Spleen (tissue), 11 donors: ENCODE results near the gene MTPN. TPM values are rescaled to one million over a fixed set of nuclear protein-coding genes. Genes with fewer than 3 reads are reported as not detected.

Experiments
- DNase-seq: peaks from one replicate; pipeline ENCODE4 v3.0.0-alpha.2; 2020
- H3K27ac ChIP-seq, 8 donors: fragments of 200-600 bp; sonication (generic) in 7 of 8; 1 replicate in 4 of 8; 2 replicates in 4 of 8; pipeline versions ENCODE4 v1.5.0 to v1.8.0; 2016 to 2021; ENCODE audit warnings: inconsistent platforms in 4 of 8, mild to moderate bottlenecking in 4 of 8, moderate library complexity in 1 of 8
- H3K27me3 ChIP-seq, 7 donors: fragments of 200-600 bp; sonication (generic) in 6 of 7; replicated peaks in 1 of 7; 1 replicate in 4 of 7; 2 replicates in 3 of 7; pipeline versions ENCODE4 v1.5.0 to v1.8.0; 2016 to 2021; ENCODE audit warnings: inconsistent platforms in 3 of 7, mild to moderate bottlenecking in 1 of 7
- H3K36me3 ChIP-seq, 6 donors: fragments of 200-600 bp; sonication (generic) in 5 of 6; 1 replicate in 4 of 6; 2 replicates in 2 of 6; pipeline versions ENCODE4 v1.5.0 to v1.8.0; 2016 to 2021; ENCODE audit warnings: inconsistent platforms in 2 of 6
- H3K4me1 ChIP-seq, 6 donors: fragments of 200-600 bp; sonication (generic) in 5 of 6; 1 replicate in 3 of 6; 2 replicates in 3 of 6; pipeline versions ENCODE4 v1.5.0 to v1.8.0; 2016 to 2021; ENCODE audit warnings: inconsistent platforms in 3 of 6
- H3K4me3 ChIP-seq, 8 donors: fragments of 200-600 bp; sonication (generic) in 7 of 8; 1 replicate in 4 of 8; 2 replicates in 4 of 8; pipeline versions ENCODE4 v1.5.0 to v1.8.0; 2016 to 2021; ENCODE audit warnings: inconsistent platforms in 4 of 8, mild to moderate bottlenecking in 4 of 8, moderate library complexity in 2 of 8
- H3K9me3 ChIP-seq, 8 donors: fragments of 200-600 bp; sonication (generic) in 7 of 8; 1 replicate in 4 of 8; 2 replicates in 4 of 8; pipeline versions ENCODE4 v1.5.0 to v1.8.0; 2016 to 2021; ENCODE audit warnings: inconsistent platforms in 4 of 8
- POLR2A ChIP-seq, 3 donors: fragments of 450-650 bp; IDR thresholded peaks; one replicate each; pipeline ENCODE4 v1.5.1; 2017; ENCODE audit warnings: antibody characterized with exemption in 3 of 3, mild to moderate bottlenecking in 1 of 3
- POLR2AphosphoS5 ChIP-seq, 3 donors: sonication (generic); formaldehyde crosslinking; IDR thresholded peaks; one replicate each; pipeline ENCODE4 v1.5.1; 2017; ENCODE audit warnings: antibody characterized with exemption in 3 of 3
- WGBS, 5 donors: extraction: QIAGEN DNeasy Blood & Tissue Kit in 3 of 5; methylation state at CpG; one replicate each; pipeline versions ENCODE4 v1.1.5 to v1.1.7; 2013 to 2018; 5-methylcytosine and 5-hydroxymethylcytosine counted together
- intact Hi-C: fragments of 100-400 bp; cut with DNase I; formaldehyde crosslinking; loops from one replicate; pipeline ENCODE4 v1.15.0; 2023; ENCODE audit warnings: low total_unique reads
- polyA plus RNA-seq, 3 donors: library from polyadenylated mRNA; stranded (reverse); fragments of 200-250 nt; gene quantifications; one replicate each; pipeline ENCODE4 v1.2.1, GENCODE V29; 2013
- total RNA-seq, 7 donors: library from RNA; depleted of rRNA in 3 of 7; stranded (reverse); fragments of >200 nt in 3 of 7; fragmentation: NEBNext Ultra II Directional in 4 of 7; extraction: Animal tissue kit (Norgen Biotek cat#: 25700) in 4 of 7; gene quantifications; one replicate each; pipeline versions ENCODE4 v1.1.0 to v1.2.1, GENCODE V29; 2016 to 2021
- TF ChIP-seq, protein P1 (sequence below), 11 experiments: fragments of 200-600 bp in 7 of 11; fragments of 450-650 bp in 4 of 11; sonication (generic) in 4 of 11; IDR thresholded peaks in 8 of 11; conservative IDR thresholded peaks in 3 of 11; 1 replicate in 7 of 11; 2 replicates in 4 of 11; pipeline versions ENCODE4 v1.4.0 to v1.8.0; 2016 to 2021; ENCODE audit warnings: antibody characterized with exemption in 11 of 11, inconsistent platforms in 4 of 11, mild to moderate bottlenecking in 1 of 11
- donor health status: healthy with polysubstance abuse.
- donor health status: DM: no; HTN: no; CAD: no; lungs with moderate emphysema.
- donor health status: DM: no; HTN: no; CAD: no.
- donor health status: Bipolar disorder and iron deficiency.
- donor health status: healthy.
- donor health status: DM: no; HTN: no; CAD: no.
- donor health status: DM: yes; HTN: yes; CAD: no.

The MTPN gene
- total and polyA plus RNA-seq, 10 donors, result 43.2 to 192 (median 157) TPM

- intact Hi-C loops, result loop anchor here (5.0 kb wide), 1 partner anchor 49 kb away; no protein-coding TSS in a partner anchor
- no peaks in the 10 kb centered on the region for H3K27me3 ChIP-seq
- H3K36me3 ChIP-seq, result peaks cover 2 to 63% (median 25%) of the 10 kb centered on the region in 6 donors
- H3K4me3 ChIP-seq, result no peak overlapping the region
- no peaks in the 10 kb centered on the region for H3K9me3 ChIP-seq
- DNase-seq, result no peak
- H3K27ac ChIP-seq, result peak overlapping the region in 3 of 8 donors; percentile 51 to 71 (median 61)
- peaks cover 3 to 75% (median 38%) of the 10 kb centered on the region in 6 donors for H3K4me1 ChIP-seq
- WGBS, 5 donors, result 77 to 90% (median 79%) methylated on average over 9 of the region's 9 CpGs
- TF ChIP-seq POLR2AphosphoS5 (IDR thresholded peaks at IDR 0.05), result no peak
Observed at GRCh38 chr7:135930565-135931461, 46.3 kb downstream of the MTPN start.

DNA sequence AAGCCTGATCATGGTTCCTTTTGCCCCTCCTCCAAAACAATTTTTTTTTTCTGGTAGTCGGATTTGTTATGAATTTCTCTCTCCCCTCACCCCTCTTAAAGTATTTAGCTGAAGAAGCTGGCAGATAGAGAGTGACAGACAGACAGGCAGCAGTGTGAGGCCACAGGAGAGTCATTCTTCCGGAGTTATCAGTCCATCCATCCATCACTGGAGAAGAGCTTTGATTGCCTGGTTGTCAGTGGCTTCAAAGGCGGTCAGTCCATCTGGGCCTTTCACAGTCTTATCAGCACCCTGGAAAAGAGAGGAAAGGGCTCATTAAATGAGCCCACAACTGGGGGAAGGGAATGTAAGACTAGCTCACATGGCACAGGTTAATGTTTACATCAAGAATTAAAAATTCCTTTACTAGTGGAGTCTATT is 47.4 kb downstream of the MTPN start:
- Histone ChIP-seq H3K4me3 (no peak overlapping the region), H3K27ac (no peak overlapping the region), H3K27me3 (no peaks in the 10 kb centered on the region), H3K36me3 (peaks cover 2 to 68% (median 25%) of the 10 kb centered on the region in 6 donors), H3K4me1 (peaks cover 3 to 64% (median 29%) of the 10 kb centered on the region in 6 donors), H3K9me3 (no peaks in the 10 kb centered on the region)
- 83 to 89% (median 87%) methylated on average over 3 of the region's 3 CpGs for WGBS, 5 donors
- TF ChIP-seq POLR2A (IDR thresholded peaks at IDR 0.05) (no peak), POLR2AphosphoS5 (IDR thresholded peaks at IDR 0.05) (no peak)
- TF ChIP-seq, protein P1, sequence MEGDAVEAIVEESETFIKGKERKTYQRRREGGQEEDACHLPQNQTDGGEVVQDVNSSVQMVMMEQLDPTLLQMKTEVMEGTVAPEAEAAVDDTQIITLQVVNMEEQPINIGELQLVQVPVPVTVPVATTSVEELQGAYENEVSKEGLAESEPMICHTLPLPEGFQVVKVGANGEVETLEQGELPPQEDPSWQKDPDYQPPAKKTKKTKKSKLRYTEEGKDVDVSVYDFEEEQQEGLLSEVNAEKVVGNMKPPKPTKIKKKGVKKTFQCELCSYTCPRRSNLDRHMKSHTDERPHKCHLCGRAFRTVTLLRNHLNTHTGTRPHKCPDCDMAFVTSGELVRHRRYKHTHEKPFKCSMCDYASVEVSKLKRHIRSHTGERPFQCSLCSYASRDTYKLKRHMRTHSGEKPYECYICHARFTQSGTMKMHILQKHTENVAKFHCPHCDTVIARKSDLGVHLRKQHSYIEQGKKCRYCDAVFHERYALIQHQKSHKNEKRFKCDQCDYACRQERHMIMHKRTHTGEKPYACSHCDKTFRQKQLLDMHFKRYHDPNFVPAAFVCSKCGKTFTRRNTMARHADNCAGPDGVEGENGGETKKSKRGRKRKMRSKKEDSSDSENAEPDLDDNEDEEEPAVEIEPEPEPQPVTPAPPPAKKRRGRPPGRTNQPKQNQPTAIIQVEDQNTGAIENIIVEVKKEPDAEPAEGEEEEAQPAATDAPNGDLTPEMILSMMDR (IDR thresholded peaks at IDR 0.05 in 8 of 11, conservative IDR thresholded peaks at IDR 0.05 in 3 of 11), result no peak
- intact Hi-C loops, result loop anchor here (5.0 kb wide), 1 partner anchor 47 kb away; no protein-coding TSS in a partner anchor
- DNase-seq, result no peak

DNA sequence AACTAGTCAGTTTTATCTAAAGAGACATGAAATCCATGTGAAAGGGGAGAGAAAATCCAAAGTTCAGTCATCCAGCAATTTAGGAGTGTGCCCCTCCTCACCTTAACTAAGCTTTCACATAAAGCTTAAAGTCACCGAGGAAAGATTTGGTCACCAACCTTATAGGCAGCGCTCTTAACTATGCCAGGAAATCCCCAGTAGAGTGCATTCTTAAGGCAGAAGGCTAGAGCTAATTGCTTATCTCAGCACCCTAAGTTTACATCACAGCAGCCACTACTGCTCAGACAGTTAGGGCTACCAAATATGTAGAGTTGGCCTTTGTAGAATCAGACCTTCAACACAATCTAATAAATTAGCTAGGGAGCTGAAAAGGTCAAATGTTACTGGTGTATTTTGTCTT is 47.9 kb downstream of the MTPN start:
- WGBS, 5 donors, result 73 to 89% (median 83%) methylated on average over 2 of the region's 2 CpGs
- no peak overlapping the region for H3K27ac ChIP-seq
- DNase-seq, result no peak
- no peak overlapping the region for H3K4me3 ChIP-seq
- no peaks in the 10 kb centered on the region for H3K27me3 ChIP-seq
- H3K9me3 ChIP-seq, result no peaks in the 10 kb centered on the region
- TF ChIP-seq POLR2A (IDR thresholded peaks at IDR 0.05), result no peak
- TF ChIP-seq POLR2AphosphoS5 (IDR thresholded peaks at IDR 0.05), result no peak
- TF ChIP-seq, protein P1 (IDR thresholded peaks at IDR 0.05 in 8 of 11, conservative IDR thresholded peaks at IDR 0.05 in 3 of 11), result no peak
- intact Hi-C loops, result no loop called here
- H3K36me3 ChIP-seq, result peaks cover 2 to 68% (median 25%) of the 10 kb centered on the region in 6 donors
- H3K4me1 ChIP-seq, result peaks cover 3 to 60% (median 25%) of the 10 kb centered on the region in 6 donors

- intact Hi-C loops, result no loop called here
- no peak for DNase-seq
Observed at GRCh38 chr7:135928136-135928535, 49.0 kb downstream of the MTPN start.

More at GRCh38 chr7:135928136-135928535, 49.0 kb downstream of the MTPN start:
- Histone ChIP-seq H3K27ac (no peak overlapping the region), H3K4me3 (no peak overlapping the region), H3K4me1 (peaks cover 3 to 48% (median 20%) of the 10 kb centered on the region in 6 donors), H3K27me3 (no peaks in the 10 kb centered on the region), H3K9me3 (no peaks in the 10 kb centered on the region), H3K36me3 (peaks cover 2 to 60% (median 25%) of the 10 kb centered on the region in 6 donors)
- TF ChIP-seq POLR2A (IDR thresholded peaks at IDR 0.05) (no peak), POLR2AphosphoS5 (IDR thresholded peaks at IDR 0.05) (no peak)
- TF ChIP-seq, protein P1 (IDR thresholded peaks at IDR 0.05 in 8 of 11, conservative IDR thresholded peaks at IDR 0.05 in 3 of 11), result no peak
